Duodenal mucosa (tissue), 2 donors: ENCODE data around the gene GTF3C4.

ENCODE experiments used
- H3K27ac ChIP-seq: one replicate; pipeline ENCODE4 v1.7.0; 2013; ENCODE audit warnings: low read depth, low read length
- H3K27me3 ChIP-seq, 2 donors: one replicate each; pipeline ENCODE4 v1.7.0; 2013; ENCODE audit warnings: low read length in 2 of 2, control low read depth in 1 of 2; ENCODE audit not compliant: insufficient read depth in 2 of 2, control insufficient read depth in 1 of 2
- H3K36me3 ChIP-seq, 2 donors: one replicate each; pipeline ENCODE4 v1.7.0; 2013; ENCODE audit warnings: low read length in 2 of 2, control low read depth in 1 of 2; ENCODE audit not compliant: insufficient read depth in 2 of 2, control insufficient read depth in 1 of 2
- H3K4me1 ChIP-seq, 2 donors: one replicate each; pipeline ENCODE4 v1.7.0; 2013; ENCODE audit warnings: low read length in 2 of 2, control low read depth in 1 of 2; ENCODE audit not compliant: insufficient read depth in 2 of 2, control insufficient read depth in 1 of 2
- H3K4me3 ChIP-seq, 2 donors: one replicate each; pipeline ENCODE4 v1.7.0; 2013; ENCODE audit warnings: low read length in 2 of 2, low read depth in 1 of 2
- H3K9ac ChIP-seq, 2 donors: one replicate each; pipeline ENCODE4 v1.7.0; 2013; ENCODE audit warnings: low read length in 2 of 2, low read depth in 1 of 2
- H3K9me3 ChIP-seq, 2 donors: one replicate each; pipeline ENCODE4 v1.7.0; 2013; ENCODE audit warnings: low read length in 2 of 2, control low read depth in 1 of 2; ENCODE audit not compliant: control insufficient read depth in 1 of 2

The GTF3C4 gene

DNA sequence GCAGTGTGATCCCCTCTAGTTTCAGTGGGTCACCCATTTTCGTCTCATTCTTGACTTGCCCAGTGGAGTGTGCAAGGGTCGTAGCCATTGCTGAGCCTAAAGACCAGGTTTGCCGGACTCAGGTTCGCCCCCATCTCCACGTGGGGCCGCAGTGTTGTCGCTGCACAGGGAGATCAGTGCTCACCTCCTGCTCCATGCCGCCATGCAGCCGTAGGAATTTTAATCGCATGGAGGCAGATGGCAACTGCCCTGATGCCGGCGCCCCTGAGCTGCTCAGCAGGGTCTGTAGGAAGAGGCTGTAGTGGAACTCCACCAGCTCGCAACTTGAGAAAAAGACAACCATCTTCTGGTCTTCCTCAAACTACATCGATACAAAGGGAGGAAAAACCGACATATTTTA is 24.6 kb upstream of the GTF3C4 start:
- H3K4me1 ChIP-seq: no peaks in the 10 kb centered on the region
- peaks cover 31 to 62% of the 10 kb centered on the region in 2 donors for H3K36me3 ChIP-seq
- no peak overlapping the region for H3K4me3 ChIP-seq
- no peaks in the 10 kb centered on the region for H3K9me3 ChIP-seq
- no peak overlapping the region for H3K27ac ChIP-seq
- H3K27me3 ChIP-seq: no peaks in the 10 kb centered on the region
- no peak overlapping the region for H3K9ac ChIP-seq

DNA sequence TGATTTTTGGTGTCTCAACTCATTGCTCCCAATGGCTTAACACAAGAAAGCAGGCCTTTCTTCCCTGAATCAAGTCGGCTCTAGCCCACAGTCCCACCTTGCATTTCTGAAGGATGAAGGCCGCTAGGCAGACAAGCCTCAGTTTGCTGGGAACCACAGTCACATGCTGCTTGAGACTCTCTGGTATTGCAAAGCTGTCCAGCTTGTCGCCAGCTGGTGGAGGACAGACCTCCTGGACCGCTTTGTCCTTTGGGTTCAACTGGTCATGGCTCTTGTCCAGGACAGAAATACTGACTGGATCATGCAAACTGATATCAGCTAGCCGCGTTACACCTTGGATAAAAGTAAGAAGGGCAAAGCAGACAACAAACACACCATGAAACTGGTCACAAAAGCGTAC is 23.5 kb upstream of the GTF3C4 start:
- H3K9me3 ChIP-seq: no peaks in the 10 kb centered on the region
- H3K36me3 ChIP-seq: peaks cover 30 to 53% of the 10 kb centered on the region in 2 donors
- H3K4me3 ChIP-seq: no peak overlapping the region
- H3K27me3 ChIP-seq: no peaks in the 10 kb centered on the region
- no peak overlapping the region for H3K9ac ChIP-seq
- H3K27ac ChIP-seq: no peak overlapping the region
- H3K4me1 ChIP-seq: no peaks in the 10 kb centered on the region

DNA sequence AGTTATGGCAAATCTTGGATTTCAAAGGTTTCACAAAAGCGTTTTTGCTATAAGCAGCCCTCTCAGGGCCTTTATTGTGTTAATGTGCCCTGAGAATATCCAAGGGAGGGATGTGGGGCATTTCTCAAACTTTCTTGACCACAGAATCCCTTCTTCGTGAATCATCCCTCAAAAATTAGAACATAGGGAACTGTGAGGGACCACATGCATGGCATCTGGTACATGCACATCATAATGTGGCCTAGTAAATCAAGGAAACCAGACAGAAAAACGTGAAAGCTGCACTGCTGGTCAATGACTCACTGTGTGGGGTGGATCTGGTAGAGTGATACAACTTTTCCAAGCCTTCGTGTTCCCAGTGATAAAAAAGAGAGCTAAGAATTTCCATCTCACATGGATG is 22.9 kb upstream of the GTF3C4 start:
- H3K27me3 ChIP-seq: no peaks in the 10 kb centered on the region
- no peaks in the 10 kb centered on the region for H3K4me1 ChIP-seq
- H3K9ac ChIP-seq: no peak overlapping the region
- H3K9me3 ChIP-seq: no peaks in the 10 kb centered on the region
- H3K36me3 ChIP-seq: peaks cover 30 to 51% of the 10 kb centered on the region in 2 donors
- H3K4me3 ChIP-seq: no peak overlapping the region
- no peak overlapping the region for H3K27ac ChIP-seq

DNA sequence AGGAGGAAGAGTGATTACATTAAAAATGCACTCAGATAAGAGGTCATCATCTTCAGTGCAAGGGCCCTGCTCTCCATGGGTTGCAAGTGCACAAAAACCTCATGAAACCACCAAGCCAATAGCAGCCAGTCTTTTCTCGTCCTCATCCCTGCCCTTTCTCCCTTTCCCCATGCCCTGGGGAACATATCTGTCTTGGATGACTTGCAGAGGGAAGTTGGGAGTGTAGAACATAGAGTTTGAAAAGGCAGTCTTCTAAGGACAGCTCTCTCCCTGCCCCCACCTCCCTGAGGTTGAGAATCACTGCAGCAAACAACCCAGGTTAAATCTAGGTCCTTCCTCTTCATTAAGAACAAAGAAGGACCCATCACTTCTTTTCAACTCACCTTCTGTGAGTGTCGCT is 22.5 kb upstream of the GTF3C4 start:
- Histone ChIP-seq H3K27ac (no peak overlapping the region), H3K36me3 (peaks cover 32 to 55% of the 10 kb centered on the region in 2 donors), H3K4me3 (no peak overlapping the region), H3K9ac (no peak overlapping the region), H3K9me3 (no peaks in the 10 kb centered on the region), H3K4me1 (no peaks in the 10 kb centered on the region), H3K27me3 (no peaks in the 10 kb centered on the region)

DNA sequence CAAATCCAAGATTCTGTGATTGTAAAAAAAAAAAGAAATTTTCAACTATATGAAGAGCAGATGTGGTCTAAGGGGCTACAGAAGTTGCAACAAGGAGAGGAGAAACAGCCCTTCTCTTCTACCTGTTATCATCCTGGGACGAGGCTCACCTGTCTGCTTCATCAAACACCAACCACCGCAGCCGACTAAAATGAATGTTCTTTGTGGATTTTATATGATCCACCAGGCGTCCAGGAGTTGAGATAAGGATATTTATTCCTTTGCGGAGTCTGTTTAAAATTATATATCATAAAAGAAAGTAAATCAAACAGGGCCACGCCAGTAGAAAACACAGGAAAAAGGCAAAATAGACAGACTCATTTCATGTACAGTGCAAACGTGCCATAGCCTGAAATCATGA is 22.0 kb upstream of the GTF3C4 start:
- Histone ChIP-seq H3K27ac (no peak overlapping the region), H3K9me3 (no peaks in the 10 kb centered on the region), H3K4me3 (no peak overlapping the region), H3K27me3 (no peaks in the 10 kb centered on the region), H3K36me3 (peaks cover 32 to 56% of the 10 kb centered on the region in 2 donors), H3K9ac (no peak overlapping the region), H3K4me1 (no peaks in the 10 kb centered on the region)

DNA sequence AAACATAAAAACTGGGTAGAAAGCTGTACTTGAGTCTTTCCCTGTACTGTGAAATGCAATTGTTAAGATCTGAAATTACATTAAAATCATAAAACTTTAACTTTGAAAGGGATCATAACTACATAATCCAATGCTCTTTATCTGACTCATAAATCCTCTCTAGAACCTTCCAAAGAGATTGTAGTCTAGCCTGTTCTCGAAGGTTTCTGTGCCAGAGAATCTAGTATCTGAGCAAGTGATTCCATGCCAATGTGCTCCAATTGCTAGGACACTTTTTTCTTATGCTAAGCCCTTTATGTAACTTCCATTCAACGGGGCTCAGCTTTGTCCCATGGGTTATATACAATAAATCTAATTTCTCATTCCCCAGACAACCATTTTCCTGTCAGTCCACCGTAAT is 21.6 kb upstream of the GTF3C4 start:
- Histone ChIP-seq H3K27me3 (no peaks in the 10 kb centered on the region), H3K4me3 (no peak overlapping the region), H3K4me1 (no peaks in the 10 kb centered on the region), H3K9ac (no peak overlapping the region), H3K27ac (no peak overlapping the region), H3K36me3 (peaks cover 32 to 56% of the 10 kb centered on the region in 2 donors), H3K9me3 (no peaks in the 10 kb centered on the region)

DNA sequence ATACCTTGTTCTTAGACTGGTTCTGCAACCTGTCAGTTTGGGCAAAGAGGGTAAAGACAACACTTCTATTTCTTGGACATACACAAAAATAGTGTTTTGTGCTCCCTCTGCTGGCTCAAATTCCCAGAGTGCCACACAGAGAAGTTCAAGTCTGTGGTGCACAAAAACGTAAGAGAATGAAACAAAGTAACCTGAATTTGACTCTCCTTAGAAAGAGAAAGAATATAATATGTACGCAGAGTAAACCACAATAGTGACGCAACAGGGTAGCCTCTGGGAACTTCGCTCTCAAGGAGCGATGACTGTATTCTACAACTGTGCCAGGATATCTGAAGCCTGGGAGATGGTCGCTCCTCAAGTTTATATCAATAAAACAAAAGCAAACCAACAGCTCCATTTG is 19.0 kb upstream of the GTF3C4 start:
- Histone ChIP-seq H3K27ac (no peak overlapping the region), H3K36me3 (peaks cover 21 to 48% of the 10 kb centered on the region in 2 donors), H3K4me3 (no peak overlapping the region), H3K9ac (no peak overlapping the region), H3K4me1 (no peaks in the 10 kb centered on the region), H3K27me3 (no peaks in the 10 kb centered on the region), H3K9me3 (no peaks in the 10 kb centered on the region)

DNA sequence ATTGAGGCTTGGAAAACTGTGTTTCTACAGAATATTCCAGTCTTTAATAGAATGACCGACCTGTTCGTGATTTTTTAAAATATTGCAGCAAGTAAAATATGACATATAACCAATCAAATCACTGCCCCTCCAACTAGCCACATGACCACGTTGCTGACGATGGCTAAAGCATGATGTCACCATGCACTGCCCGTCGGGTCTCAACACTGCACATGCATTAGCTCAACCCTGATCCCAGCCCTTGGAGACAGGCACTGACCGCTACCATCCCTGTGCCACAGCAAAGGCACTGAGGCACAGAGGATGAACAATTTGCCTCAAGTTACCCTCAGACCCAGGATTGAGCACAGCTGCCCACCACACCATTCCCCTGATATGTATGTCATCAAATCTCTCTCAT is 14.0 kb upstream of the GTF3C4 start:
- H3K27ac ChIP-seq: no peak overlapping the region
- no peak overlapping the region for H3K9ac ChIP-seq
- H3K9me3 ChIP-seq: no peaks in the 10 kb centered on the region
- H3K36me3 ChIP-seq: peaks cover 14 to 56% of the 10 kb centered on the region in 2 donors
- no peaks in the 10 kb centered on the region for H3K4me1 ChIP-seq
- H3K27me3 ChIP-seq: no peaks in the 10 kb centered on the region
- H3K4me3 ChIP-seq: no peak overlapping the region

DNA sequence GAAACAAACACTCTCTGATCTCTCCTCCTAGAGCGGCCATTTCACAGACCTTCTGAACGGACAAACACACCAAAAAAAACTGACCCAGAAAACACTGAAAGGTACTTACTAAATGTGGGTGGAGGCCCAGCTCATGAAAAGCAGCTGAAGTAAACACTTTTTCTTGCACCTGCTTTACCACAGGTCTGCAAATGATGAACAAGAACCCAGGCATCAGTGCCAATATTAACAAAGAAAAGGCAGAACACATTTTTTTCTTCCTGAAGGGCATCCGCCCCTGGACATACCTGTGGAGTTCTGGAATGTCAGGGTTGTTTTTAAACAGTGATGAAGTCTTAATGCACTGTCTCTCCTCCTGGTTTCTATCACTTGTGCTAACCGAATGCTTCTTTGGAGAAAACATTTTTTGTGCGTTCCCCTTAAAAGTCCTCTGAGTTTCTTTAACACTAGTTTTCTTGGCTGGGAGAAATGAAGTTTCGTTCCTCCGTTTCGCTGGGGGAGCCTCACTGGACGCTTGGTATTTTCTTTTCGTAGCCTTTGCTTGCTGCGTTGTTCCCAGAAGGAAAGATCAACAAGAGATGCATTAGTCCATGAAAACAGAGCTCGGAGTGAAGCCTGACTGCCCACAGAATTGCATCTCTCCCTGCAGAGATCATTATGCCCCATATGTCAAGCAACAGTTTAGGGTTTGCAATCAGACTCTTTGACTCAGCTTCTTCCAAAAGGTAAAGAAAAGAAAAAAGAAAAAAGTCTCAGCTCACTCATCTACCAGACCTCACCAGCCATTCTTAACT is 7.9 kb upstream of the GTF3C4 start:
- no peak overlapping the region for H3K27ac ChIP-seq
- H3K27me3 ChIP-seq: no peaks in the 10 kb centered on the region
- peaks cover 12 to 46% of the 10 kb centered on the region in 2 donors for H3K36me3 ChIP-seq
- H3K4me3 ChIP-seq: no peak overlapping the region
- H3K9me3 ChIP-seq: no peaks in the 10 kb centered on the region
- H3K9ac ChIP-seq: no peak overlapping the region
- no peaks in the 10 kb centered on the region for H3K4me1 ChIP-seq

DNA sequence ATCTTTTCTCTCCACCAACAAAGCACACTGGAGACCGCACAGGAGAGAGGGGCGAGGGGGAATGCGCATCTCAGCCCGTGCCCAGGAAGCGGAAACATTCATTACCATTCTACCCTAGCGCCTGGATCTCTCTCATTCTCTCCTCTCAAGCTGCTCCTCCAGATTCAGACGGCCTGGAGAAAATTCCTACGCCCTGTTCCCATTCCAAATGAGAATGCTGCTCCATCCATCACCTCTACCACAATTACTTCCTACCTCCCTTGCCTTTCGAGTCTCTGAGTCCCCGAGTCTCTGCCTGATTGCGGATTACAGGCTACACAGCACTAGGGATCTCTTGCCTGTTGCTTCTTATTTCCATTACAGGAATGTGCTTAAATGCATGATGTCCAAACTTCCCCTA is 7.1 kb upstream of the GTF3C4 start:
- no peaks in the 10 kb centered on the region for H3K27me3 ChIP-seq
- no peak overlapping the region for H3K27ac ChIP-seq
- H3K9ac ChIP-seq: no peak overlapping the region
- H3K4me1 ChIP-seq: no peaks in the 10 kb centered on the region
- H3K4me3 ChIP-seq: no peak overlapping the region
- peaks cover 12 to 39% of the 10 kb centered on the region in 2 donors for H3K36me3 ChIP-seq
- no peaks in the 10 kb centered on the region for H3K9me3 ChIP-seq
